Kidney (tissue), 14 donors: ENCODE measurements around the gene PTPRO. TPM values are rescaled to one million over a fixed set of nuclear protein-coding genes. Genes with fewer than 3 reads are reported as not detected.

Experiments
- DNase-seq, 5 donors: peaks; one replicate each; pipeline ENCODE4 v3.0.0-alpha.2; 2013 to 2020
- FAIRE-seq: peaks from 2 replicates; lab custom pipeline; 2012; peaks lifted over from hg19 to GRCh38; lab: Jason Lieb, UNC
- H3K27ac ChIP-seq, 2 donors: one replicate each; pipeline ENCODE4 v1.7.0; 2013; ENCODE audit warnings: low read depth in 2 of 2, low read length in 2 of 2, inconsistent platforms in 1 of 2
- H3K27me3 ChIP-seq: one replicate; pipeline ENCODE4 v1.7.1; 2013; ENCODE audit warnings: low read length, inconsistent platforms; ENCODE audit not compliant: control insufficient read depth, insufficient read depth
- H3K36me3 ChIP-seq, 3 donors: one replicate each; pipeline versions ENCODE4 v1.7.0 to v1.7.1; 2013; ENCODE audit warnings: low read length in 3 of 3, control low read depth in 1 of 3, inconsistent platforms in 1 of 3; ENCODE audit not compliant: insufficient read depth in 3 of 3, control insufficient read depth in 2 of 3
- H3K4me1 ChIP-seq, 3 donors: one replicate each; pipeline versions ENCODE4 v1.7.0 to v1.7.1; 2013; ENCODE audit warnings: low read length in 3 of 3, inconsistent platforms in 1 of 3, low read depth in 1 of 3; ENCODE audit not compliant: control insufficient read depth in 2 of 3, insufficient read depth in 2 of 3
- H3K4me3 ChIP-seq, 3 donors: one replicate each; pipeline versions ENCODE4 v1.7.0 to v1.8.1; 2013; ENCODE audit warnings: low read length in 3 of 3, control low read depth in 1 of 3, inconsistent platforms in 1 of 3
- H3K9ac ChIP-seq, 3 donors: one replicate each; pipeline versions ENCODE4 v1.7.0 to v1.7.1; 2013; ENCODE audit warnings: low read length in 3 of 3, control low read depth in 1 of 3, inconsistent platforms in 1 of 3
- H3K9me3 ChIP-seq, 3 donors: one replicate each; pipeline versions ENCODE4 v1.7.0 to v1.7.1; 2013; ENCODE audit warnings: low read length in 3 of 3, control low read depth in 1 of 3, inconsistent platforms in 1 of 3; ENCODE audit not compliant: control insufficient read depth in 2 of 3, insufficient read depth in 1 of 3
- intact Hi-C: fragments of 100-400 bp; cut with DNase I; formaldehyde crosslinking; loops from one replicate; pipeline ENCODE4 v1.11.1; 2022
- polyA plus RNA-seq: library from polyadenylated mRNA; stranded (reverse); fragments of 350-450 nt; fragmentation: Illumina TruSeq; extraction: RNeasy Lipid Tissue Mini Kit (QIAGEN cat#74804); gene quantifications from one replicate; pipeline ENCODE4 v1.2.3, GENCODE V29; 2014; ENCODE audit warnings: low read depth, low replicate concordance; ENCODE audit not compliant: insufficient read depth
- total RNA-seq: library from RNA; stranded (reverse); fragmentation: NEBNext Ultra II Directional; extraction: Animal tissue kit (Norgen Biotek cat#: 25700); gene quantifications from one replicate; pipeline ENCODE4 v1.2.1, GENCODE V29; 2021
- TF ChIP-seq, protein P1 (sequence below): IDR thresholded peaks from 3 replicates; pipeline ENCODE4 v1.5.1; 2012; ENCODE audit warnings: mild to moderate bottlenecking, moderate library complexity, borderline replicate concordance; ENCODE audit not compliant: insufficient read depth; ENCODE audit errors: extremely low read depth
- donor health status: control.
- donor health status: control.
- donor health status: control.
- donor health status: control.
- donor health status: control.
- donor health status: DM: yes; HTN: yes; CAD: no.
- donor health status: Normal renal cell carcinoma (clear cell type).

PTPRO gene
- total and polyA plus RNA-seq, 2 donors from 2014 or later = 4.6 to 44.0 TPM

DNA sequence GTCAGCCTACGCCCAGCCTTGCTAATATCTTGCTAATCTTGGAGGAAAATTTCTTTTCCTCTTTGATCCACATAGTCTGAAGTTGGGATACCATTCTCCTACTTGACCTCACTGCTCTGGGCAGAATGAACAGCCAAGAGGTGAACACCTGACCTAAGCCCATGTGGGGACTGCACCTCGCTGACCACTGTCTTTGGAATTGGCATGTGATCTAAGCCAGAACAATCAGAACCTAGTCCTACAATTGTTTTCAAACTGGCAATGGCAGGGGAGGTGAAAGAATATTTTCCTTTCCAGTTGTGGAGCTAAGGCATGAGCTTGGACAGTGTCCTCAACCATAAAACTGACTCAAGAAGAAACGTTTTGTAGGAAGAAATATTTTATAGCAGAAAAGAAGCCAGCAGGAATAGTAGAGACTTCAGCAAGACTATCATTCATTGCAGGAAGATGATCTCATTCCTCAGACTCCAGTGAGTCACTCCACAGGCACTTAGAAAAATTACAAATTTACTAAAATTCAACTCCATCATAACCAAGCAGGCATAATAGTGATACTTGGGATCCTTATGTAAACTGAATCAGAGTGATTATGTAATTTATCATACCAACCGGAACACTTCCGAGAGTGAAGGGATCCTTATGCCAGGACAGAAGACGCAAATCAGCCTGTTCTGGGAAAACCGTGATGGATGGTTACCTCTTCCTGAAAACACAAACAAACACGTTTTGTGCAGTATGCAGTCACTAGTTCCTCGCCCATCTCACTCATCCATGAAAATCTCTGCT, 14.7 kb downstream of the PTPRO start:
- Histone ChIP-seq H3K27me3 (no peaks in the 10 kb centered on the region), H3K36me3 (no peaks in the 10 kb centered on the region), H3K9ac (no peak overlapping the region), H3K9me3 (no peaks in the 10 kb centered on the region), H3K4me3 (no peak overlapping the region), H3K27ac (peak overlapping the region in 1 of 2 donors; percentile 3), H3K4me1 (no peaks in the 10 kb centered on the region)
- DNase-seq (no peak), FAIRE-seq (no peak)
- intact Hi-C loops = no loop called here
- TF ChIP-seq, protein P1, sequence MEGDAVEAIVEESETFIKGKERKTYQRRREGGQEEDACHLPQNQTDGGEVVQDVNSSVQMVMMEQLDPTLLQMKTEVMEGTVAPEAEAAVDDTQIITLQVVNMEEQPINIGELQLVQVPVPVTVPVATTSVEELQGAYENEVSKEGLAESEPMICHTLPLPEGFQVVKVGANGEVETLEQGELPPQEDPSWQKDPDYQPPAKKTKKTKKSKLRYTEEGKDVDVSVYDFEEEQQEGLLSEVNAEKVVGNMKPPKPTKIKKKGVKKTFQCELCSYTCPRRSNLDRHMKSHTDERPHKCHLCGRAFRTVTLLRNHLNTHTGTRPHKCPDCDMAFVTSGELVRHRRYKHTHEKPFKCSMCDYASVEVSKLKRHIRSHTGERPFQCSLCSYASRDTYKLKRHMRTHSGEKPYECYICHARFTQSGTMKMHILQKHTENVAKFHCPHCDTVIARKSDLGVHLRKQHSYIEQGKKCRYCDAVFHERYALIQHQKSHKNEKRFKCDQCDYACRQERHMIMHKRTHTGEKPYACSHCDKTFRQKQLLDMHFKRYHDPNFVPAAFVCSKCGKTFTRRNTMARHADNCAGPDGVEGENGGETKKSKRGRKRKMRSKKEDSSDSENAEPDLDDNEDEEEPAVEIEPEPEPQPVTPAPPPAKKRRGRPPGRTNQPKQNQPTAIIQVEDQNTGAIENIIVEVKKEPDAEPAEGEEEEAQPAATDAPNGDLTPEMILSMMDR = no peak

DNA sequence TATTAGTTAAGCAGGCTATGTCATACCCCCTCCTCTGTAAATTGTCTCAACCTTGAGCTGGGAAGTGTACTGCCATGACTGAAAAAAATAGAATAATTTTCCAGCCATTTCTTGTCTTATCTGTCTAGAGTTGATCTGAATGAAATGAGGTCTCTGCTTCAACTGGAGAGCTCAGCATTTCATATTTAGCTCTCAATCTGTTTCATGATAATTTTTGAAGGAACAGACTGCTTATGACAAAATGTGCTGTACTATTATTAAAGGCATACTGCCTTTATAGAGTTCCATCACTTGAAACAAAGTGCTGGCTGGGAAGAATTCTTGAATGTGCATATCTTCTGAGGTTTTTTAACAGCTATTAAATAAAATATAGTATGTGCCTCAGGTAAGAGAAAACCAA, 19.1 kb downstream of the PTPRO start:
- Histone ChIP-seq H3K36me3 (no peaks in the 10 kb centered on the region), H3K27me3 (no peaks in the 10 kb centered on the region), H3K4me3 (no peak overlapping the region), H3K27ac (no peak overlapping the region), H3K9ac (no peak overlapping the region), H3K4me1 (no peaks in the 10 kb centered on the region), H3K9me3 (no peaks in the 10 kb centered on the region)
- FAIRE-seq (no peak), DNase-seq (no peak)
- intact Hi-C loops = no loop called here
- TF ChIP-seq, protein P1 = no peak

DNA sequence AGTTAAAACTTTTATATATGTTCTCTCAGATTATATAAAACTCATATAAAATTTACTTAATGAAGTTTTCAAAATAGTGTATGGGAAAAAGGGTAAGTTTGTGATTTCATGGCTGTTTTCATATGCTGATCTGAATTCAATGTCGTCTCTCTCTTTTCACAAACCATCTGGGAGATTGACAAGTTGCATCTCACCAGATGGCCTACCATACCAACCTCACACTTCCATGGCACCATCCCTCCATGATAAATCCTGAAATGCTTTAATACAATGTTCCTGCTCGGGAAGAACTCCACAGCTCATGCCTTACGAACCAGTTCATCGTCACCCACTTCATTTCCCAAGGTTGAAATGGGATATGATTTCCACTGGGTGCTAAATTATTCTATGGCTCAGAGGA, 22.3 kb downstream of the PTPRO start:
- no peak overlapping the region for H3K4me3 ChIP-seq
- TF ChIP-seq, protein P1 = no peak
- intact Hi-C loops = no loop called here
- FAIRE-seq = no peak
- no peaks in the 10 kb centered on the region for H3K27me3 ChIP-seq
- H3K27ac ChIP-seq = no peak overlapping the region
- H3K4me1 ChIP-seq = no peaks in the 10 kb centered on the region
- DNase-seq = no peak
- H3K9ac ChIP-seq = no peak overlapping the region
- no peaks in the 10 kb centered on the region for H3K9me3 ChIP-seq
- H3K36me3 ChIP-seq = no peaks in the 10 kb centered on the region
